GM18519 (cell line): ENCODE measurements around the gene ZNF428.

ENCODE experiments used
- ATAC-seq: cut with Tn5 transposase; IDR thresholded peaks from one replicate; pipeline ENCODE4 v1.9.1; 2021; ENCODE audit warnings: mild to moderate bottlenecking, moderate library complexity; ENCODE audit not compliant: unreplicated experiment, low FRiP score

ZNF428 gene

GRCh38 chr19:43569657-43570056, 49.8 kb downstream of the ZNF428 start:
- ATAC-seq = no peak

GRCh38 chr19:43564800-43565199, 54.6 kb downstream of the ZNF428 start:
- ATAC-seq = no peak

DNA sequence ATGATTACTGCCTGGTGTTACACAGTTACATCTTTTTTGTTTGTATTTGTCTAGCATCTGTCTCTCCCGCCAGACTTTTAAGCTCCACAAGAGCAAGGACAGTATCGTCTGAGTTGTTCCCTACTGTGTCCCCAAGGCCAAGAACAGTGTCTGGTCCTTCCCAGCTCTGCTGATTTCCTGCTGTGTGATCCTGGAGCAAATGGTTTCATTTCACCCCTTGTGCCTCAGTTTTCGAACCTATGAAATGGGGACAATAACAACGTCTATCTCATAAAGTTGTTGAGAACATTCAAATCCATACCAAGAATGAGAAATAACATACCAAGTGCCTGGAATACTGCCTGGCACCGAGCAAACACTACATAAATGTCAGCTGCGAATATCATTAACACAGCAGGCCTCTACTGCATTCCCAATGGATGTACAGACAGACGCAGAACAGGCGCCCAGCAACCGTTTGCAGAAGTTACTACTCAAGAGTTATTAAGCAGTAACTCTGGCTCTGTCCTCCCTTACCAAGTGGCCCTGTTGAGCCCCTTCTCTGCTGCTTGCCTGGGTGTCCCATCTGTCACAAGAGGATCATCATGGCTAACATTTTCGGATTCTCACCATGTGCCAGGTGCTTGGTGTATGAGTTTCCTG, 55.5 kb downstream of the ZNF428 start:
- ATAC-seq = no peak

- ATAC-seq = peak; percentile 58
Measured at GRCh38 chr19:43562698-43563241, 56.7 kb downstream of the ZNF428 start.

GRCh38 chr19:43562226-43562697, 57.2 kb downstream of the ZNF428 start:
- no peak for ATAC-seq

GRCh38 chr19:43561139-43561970, 58.1 kb downstream of the ZNF428 start:
- no peak for ATAC-seq

GRCh38 chr19:43560687-43561086, 58.7 kb downstream of the ZNF428 start:
- ATAC-seq = no peak
